ENCODE data around the gene FUBP1. TPM values are rescaled to one million over a fixed set of nuclear protein-coding genes. Genes with fewer than 3 reads are reported as not detected.
A peak's percentile ranks its signal among the peaks of the same experiment; 100 is the strongest.

Gene FUBP1
- total RNA-seq, 1 donor from 2014 or later: 81.2 TPM

GRCh38 chr1:77906624-77907023 is 72.2 kb downstream of the FUBP1 start:
- DNase-seq (ENCODE audit: low read depth): no peak
- TF ChIP-seq, protein P1, sequence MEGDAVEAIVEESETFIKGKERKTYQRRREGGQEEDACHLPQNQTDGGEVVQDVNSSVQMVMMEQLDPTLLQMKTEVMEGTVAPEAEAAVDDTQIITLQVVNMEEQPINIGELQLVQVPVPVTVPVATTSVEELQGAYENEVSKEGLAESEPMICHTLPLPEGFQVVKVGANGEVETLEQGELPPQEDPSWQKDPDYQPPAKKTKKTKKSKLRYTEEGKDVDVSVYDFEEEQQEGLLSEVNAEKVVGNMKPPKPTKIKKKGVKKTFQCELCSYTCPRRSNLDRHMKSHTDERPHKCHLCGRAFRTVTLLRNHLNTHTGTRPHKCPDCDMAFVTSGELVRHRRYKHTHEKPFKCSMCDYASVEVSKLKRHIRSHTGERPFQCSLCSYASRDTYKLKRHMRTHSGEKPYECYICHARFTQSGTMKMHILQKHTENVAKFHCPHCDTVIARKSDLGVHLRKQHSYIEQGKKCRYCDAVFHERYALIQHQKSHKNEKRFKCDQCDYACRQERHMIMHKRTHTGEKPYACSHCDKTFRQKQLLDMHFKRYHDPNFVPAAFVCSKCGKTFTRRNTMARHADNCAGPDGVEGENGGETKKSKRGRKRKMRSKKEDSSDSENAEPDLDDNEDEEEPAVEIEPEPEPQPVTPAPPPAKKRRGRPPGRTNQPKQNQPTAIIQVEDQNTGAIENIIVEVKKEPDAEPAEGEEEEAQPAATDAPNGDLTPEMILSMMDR (conservative IDR thresholded peaks at IDR 0.05; ENCODE audit: low read depth, low read length): no peak
- no peak overlapping the region for H3K4me3 ChIP-seq (ENCODE audit: low read depth, low read length)

GRCh38 chr1:77906019-77906545 is 72.8 kb downstream of the FUBP1 start:
- no peak for DNase-seq (ENCODE audit: low read depth)
- no peak overlapping the region for H3K4me3 ChIP-seq (ENCODE audit: low read depth, low read length)
- TF ChIP-seq, protein P1 (conservative IDR thresholded peaks at IDR 0.05; ENCODE audit: low read depth, low read length): no peak

GRCh38 chr1:77905603-77906002 is 73.3 kb downstream of the FUBP1 start:
- TF ChIP-seq, protein P1 (conservative IDR thresholded peaks at IDR 0.05; ENCODE audit: low read depth, low read length): no peak
- no peak for DNase-seq (ENCODE audit: low read depth)

GRCh38 chr1:77900687-77901293 is 78.1 kb downstream of the FUBP1 start:
- H3K4me3 ChIP-seq (ENCODE audit: low read depth, low read length): no peak overlapping the region
- peak; percentile 30 for DNase-seq (ENCODE audit: low read depth)
- TF ChIP-seq, protein P1 (conservative IDR thresholded peaks at IDR 0.05; ENCODE audit: low read depth, low read length): peak; percentile 81

More at GRCh38 chr1:77905603-77906002, 73.3 kb downstream of the FUBP1 start:
- no peak overlapping the region for H3K4me3 ChIP-seq (ENCODE audit: low read depth, low read length)

- H3K4me3 ChIP-seq (ENCODE audit: low read depth, low read length): no peak overlapping the region
- no peak for DNase-seq (ENCODE audit: low read depth)
- TF ChIP-seq, protein P1 (conservative IDR thresholded peaks at IDR 0.05; ENCODE audit: low read depth, low read length): no peak
These were observed 79.1 kb downstream of the FUBP1 start for GRCh38 chr1:77899647-77900320.

Other genes with a start within 250 kb of the FUBP1 start
- 41.1 and 44.1 TPM in 2 replicates for gene USP33, start 219.2 kb downstream of the FUBP1 start, total RNA-seq
- 7.9 and 8.9 TPM in 2 replicates for gene MIGA1, start 199.4 kb downstream of the FUBP1 start, total RNA-seq
- gene NEXN, start 90.4 kb downstream of the FUBP1 start, total RNA-seq: 13.5 and 17.2 TPM in 2 replicates
- 3.6 and 10.9 TPM in 2 replicates for gene DNAJB4, start 25.9 kb upstream of the FUBP1 start, total RNA-seq
- 1.4 and 1.5 TPM in 2 replicates for gene GIPC2, start 66.9 kb upstream of the FUBP1 start, total RNA-seq

All from epithelial cell of proximal tubule (primary cell).